GM21528 (cell line): Measurements from ENCODE around the gene PIM1.
"Not testable (repeated sequence)": the region's sequence is repeated elsewhere in the genome, so short reads cannot be mapped to it uniquely, and the experiment has no call there.

Experiments
- ATAC-seq: cut with Tn5 transposase; IDR thresholded peaks from one replicate; pipeline ENCODE4 v1.9.1; 2021; ENCODE audit warnings: mild to moderate bottlenecking, moderate library complexity; ENCODE audit not compliant: unreplicated experiment, low FRiP score

PIM1 gene

DNA sequence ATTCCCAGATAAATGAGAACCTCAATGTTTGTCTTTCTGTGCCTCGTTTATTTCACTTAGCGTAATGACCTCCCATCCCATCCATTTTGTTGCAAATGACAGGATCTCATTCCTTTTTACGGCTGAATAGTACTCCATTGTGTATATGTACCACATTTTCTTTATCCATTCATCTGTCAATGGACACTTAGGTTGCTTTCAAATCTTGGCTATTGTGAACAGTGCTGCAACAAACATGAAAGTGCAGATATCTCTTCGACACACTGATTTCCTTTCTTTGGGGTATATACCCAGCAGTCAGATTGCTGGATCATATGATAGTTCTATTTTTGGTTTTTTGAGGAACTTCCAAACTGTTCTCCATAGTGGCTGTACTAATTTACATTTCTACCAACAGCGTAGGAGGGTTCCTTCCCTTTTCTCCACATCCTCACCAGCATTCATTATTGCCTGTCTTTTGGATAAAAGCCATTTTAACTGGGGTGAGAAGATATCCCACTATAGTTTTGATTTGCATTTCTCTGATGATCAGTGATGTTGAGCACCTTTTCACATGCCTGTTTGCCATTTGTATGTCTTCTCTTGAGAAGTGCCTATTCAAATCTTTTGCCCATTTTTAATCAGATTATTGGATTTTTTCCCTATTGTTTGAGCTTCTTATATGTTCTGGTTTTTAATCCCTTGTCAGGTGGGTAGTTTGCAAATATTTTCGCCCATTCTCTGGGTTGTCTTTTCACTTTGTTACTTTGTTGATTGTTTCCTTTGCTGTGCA, 16.2 kb downstream of the PIM1 start:
- ATAC-seq: not testable (repeated sequence)

DNA sequence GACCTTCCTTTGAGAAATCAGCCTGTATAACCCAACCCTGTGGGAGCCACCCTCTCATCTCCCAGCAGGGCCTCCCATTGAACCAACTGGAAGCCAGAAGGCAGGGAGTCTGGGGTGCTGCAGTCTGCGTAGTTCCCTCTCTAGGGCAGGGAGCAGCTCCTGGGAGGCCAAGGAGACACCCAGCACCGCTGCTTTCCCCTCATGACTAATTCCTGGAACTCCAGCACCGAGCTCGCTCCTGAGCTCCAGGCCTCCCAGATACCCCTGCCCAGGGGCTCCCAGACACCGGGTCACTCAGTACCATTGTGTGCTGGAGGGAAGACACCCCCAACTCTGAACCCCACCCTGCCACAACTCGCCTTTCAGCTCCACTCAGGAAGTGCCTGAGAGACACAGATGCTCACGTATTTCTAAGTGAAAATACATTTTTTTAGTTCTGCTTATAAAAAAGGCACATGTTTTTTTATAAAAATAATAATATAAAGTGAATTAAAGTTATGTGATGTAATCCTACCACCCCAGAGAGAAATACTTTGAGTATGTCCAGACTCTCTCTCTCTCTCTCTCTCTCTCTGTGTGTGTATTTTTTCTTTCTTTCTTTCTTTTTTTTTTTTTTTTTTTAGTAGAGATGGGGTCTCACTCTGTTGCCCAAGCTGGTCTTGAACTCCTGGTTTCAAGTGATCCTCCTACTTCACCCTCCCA, 17.5 kb downstream of the PIM1 start:
- ATAC-seq: no peak

- ATAC-seq: no peak
Measured at GRCh38 chr6:37188962-37189510, 19.1 kb downstream of the PIM1 start.

GRCh38 chr6:37190159-37190535, 20.2 kb downstream of the PIM1 start:
- no peak for ATAC-seq

DNA sequence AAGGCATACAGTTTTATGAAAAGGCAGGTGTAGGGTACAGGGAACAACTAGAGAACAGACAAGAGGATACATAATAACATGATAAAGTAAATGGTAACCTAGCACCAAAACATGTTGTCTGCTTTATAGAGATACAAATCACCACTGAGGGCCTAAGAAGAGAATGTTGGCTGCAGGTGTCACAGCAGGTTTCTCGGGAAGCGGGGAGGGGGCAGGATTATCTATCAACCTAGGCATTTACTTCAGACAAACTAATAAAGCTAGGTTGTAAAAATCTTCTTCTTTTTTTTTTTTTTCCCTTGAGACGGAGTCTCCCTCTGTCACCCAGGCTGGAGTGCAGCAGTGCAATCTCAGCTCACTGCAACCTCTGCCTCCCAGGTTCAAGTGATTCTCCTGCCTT, 22.7 kb downstream of the PIM1 start:
- no peak for ATAC-seq

DNA sequence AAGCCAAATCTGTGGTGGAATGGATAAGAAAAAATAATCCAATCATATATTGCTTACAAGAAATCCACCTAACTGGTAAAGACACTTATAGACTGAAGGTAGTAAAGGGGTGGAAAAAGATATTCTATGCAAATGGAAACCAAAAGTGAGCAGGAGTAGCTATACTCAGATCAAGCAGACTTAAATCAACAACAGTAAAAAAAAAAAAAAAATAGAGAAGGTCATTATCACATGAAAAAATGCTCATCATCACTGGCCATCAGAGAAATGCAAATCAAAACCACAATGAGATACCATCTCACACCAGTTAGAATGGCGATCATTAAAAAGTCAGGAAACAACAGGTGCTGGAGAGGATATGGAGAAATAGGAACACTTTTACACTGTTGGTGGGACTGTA, 24.9 kb downstream of the PIM1 start:
- ATAC-seq: not testable (repeated sequence)

GRCh38 chr6:37196451-37196850, 26.5 kb downstream of the PIM1 start:
- ATAC-seq: not testable (repeated sequence)

GRCh38 chr6:37200085-37200484, 30.1 kb downstream of the PIM1 start:
- no peak for ATAC-seq

DNA sequence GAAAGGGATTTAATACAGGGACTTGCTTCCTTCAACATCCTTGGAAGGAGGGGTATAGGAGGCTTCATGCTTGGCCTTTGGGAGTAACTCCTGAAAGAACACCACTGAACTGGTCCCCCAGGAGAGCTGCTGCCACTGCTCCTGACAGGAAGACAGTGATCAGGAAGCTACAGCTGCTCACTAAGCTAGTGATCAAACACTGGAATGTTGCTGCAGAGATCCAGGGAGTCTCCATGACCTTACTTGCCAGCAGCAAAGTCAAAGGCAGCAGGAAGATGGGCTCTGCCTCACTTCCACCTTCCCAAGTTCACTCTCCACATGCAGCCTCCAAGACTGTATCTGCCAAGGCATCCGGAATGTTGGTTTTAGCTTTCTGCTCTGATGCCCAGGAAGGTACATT, 31.8 kb downstream of the PIM1 start:
- ATAC-seq: no peak

DNA sequence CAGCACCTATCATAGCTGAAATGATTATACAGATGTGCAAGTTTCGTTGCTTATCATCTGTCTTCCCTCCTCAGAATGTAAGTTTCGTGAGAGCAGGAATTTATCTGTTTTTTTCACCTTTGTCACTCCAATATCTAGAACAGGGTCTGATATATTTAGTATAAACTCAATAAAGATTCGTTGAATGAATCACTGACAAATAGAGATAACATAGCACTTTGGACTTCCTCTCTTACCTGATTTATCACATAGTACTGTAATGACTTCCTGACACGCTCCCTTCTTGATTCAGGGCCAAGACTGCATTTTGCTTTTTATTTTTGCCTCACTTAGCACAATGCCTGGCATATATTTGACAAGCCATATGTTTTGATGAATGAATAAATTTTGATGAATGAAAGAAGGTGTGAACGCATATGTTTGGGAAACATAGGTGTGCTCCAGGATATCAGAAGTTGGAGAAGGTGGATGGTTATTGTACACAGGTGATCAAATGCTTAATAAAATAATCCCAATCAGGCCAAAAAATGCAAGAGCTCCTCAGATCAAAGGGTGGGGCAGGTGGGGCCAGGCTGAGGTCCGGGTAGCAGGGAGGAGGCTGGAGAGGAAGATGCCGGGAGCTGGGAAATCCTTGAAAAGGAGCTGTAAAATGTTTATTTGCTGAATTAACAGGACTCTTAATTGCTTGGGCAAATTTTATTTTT, 33.0 kb downstream of the PIM1 start:
- ATAC-seq: no peak

GRCh38 chr6:37204014-37204751, 34.2 kb downstream of the PIM1 start:
- ATAC-seq: no peak

DNA sequence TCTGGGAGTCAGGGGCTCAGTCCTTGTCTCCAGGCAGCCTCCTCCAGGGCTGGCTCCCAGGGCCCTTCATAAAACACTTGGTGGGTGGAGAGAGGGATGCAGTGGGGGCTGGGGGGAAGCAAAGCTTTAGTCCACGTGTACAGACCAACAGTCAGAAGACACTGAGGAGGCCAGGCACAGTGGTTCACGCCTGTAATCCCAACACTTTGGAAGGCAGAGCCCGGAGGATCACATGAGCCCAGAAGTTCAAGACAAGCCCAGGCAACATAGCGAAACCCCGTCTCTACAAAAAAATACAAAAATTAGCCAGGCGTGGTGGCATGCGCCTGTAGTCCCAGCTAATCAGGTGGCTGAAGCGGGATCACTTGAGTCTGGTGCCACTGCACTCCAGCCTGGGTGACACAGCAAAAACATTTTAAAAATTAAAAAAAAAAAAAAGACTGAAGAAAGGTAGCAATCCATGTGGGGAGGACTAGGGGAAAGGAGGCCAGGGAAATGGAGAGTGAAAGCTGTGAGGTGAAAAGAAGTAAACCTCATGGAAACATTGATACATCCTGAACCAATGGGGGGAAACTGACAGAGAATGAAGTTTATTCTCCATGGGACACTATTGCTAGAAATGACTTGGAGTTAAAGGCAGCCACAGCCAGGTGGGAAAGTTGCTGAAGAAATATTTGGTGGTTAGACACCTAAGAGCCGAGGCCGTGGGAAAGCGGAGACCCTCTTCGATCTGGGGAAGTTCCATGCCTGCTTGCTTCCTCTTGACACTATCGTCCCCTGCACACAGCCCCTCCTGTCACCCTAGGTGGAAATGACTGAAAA, 35.4 kb downstream of the PIM1 start:
- no peak for ATAC-seq

DNA sequence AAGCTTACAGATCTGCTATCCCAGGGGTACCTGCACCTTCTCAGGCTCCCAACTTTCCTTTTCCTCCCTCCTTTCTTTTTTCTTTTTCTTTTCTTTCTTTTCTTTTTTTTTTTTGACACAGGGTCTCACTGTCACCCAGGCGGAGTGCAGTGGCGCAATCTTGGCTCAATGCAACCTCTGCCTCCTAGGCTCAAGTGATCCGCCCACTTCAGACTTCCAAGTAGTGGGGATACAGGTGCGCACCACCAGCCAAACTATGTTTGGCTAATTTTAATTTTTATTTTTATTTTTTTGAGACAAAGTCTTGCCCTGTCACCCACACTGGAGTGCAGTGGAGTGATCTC, 36.0 kb downstream of the PIM1 start:
- no peak for ATAC-seq

DNA sequence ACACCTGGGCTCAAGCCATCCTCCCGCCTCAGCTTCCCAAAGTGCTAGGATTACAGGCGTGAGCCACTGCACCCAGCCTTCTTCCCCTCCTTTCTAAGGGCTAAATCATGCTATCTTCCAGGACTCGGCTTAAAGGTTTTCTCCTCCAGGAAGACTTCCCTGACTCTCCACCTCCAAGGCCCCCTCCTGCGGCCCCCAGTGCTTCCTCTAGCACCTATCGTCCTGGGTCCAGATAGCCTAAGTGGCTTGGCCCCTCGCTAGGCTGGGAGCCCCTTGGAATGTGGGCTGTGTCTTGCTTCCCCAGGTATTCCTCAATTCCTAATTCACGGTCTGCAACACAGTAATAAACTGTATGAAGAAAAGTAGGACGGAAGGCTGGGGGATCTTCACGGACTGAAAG, 36.7 kb downstream of the PIM1 start:
- no peak for ATAC-seq

GRCh38 chr6:37207903-37208456, 38.0 kb downstream of the PIM1 start:
- ATAC-seq: no peak

- ATAC-seq: no peak
Measured at GRCh38 chr6:37208793-37209192, 38.8 kb downstream of the PIM1 start.

- no peak for ATAC-seq
Measured at GRCh38 chr6:37209461-37210205, 39.7 kb downstream of the PIM1 start.

DNA sequence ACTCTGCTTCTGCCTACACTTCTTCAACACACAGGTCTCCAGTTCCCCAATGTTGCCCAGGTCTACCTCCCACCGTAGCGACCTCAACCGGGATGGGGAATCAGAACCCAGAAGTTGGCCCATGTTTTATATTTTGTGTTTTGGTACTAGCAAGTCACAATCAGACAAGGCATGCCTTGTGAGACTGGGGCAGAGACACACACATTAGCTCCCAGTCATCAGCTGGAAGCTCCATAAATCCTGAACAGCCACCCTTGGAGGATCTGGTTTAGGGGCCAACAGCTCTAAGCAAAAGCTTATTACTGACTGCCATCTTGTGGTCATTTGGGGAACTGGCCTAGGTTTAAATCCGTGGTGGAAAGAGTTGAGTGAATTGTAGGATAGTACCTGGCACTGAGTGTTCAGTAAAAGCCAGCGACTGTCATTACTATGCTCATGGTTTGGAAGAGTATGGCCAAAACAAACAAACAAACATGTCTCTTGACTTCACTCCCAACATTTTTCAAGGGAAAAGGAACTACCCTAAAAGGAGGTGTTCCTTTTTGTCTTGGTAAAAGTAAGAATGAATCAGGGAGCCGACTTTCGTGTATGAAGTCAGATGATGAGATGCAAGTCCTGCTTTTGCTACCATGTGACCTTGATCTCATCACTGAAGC, 40.5 kb downstream of the PIM1 start:
- ATAC-seq: no peak
